AG20443 (cell line): ENCODE data around the gene NHERF2.
A peak's percentile ranks its signal among the peaks of the same experiment; 100 is the strongest.

Source experiments
- DNase-seq: peaks from one replicate; pipeline ENCODE4 v3.0.0; 2012; ENCODE audit warnings: low spot score, mixed read lengths

The NHERF2 gene

DNA sequence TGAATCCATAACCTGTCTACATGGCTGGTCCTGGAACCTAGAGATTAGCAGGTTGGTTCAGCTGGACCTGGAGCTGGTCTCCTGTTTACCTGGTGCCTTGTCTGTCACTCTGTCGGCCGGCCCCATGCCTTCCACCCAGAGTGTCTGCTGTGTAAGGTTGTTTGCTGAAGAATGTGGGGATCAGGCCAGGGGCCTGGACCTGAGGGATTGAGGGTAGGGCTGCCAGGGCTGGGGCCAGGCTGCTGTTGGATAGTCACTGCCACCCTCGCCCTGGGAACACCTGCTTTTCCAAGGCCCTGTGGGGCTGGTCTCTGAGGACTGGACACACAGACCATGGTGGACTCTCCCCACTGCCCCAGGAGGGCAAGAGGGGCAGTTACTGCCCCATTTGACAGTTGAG is 1.4 kb downstream of the NHERF2 start:
- no peak for DNase-seq

DNA sequence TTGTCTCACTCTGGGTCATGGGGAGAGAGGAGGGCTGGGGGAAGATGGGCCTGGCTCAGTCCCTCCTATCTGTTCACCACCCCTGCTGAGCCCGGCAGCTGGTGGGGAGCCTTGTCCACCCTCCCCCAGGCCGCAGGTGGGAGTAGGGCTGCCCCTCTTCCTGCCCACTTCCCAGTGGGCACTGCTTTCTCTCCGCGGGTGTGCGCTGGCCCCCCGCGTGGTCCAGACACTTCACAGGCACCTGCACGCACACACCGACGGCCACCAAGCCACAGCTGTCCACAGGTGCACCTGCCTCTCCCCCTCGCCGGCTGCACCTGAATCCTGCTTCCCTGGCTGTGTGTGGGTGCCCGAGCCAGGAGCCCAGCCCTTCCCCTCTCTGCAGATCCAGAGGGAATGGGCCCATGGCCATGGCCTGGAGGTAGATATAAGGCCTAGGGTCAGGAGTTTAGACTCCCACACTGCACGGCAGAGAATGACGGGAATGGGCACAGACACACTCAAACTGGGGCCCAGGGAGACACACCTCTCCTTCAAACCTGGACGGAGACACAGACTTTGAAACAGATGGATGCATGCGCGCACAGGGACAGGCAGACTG is 2.0 kb downstream of the NHERF2 start:
- no peak for DNase-seq

DNA sequence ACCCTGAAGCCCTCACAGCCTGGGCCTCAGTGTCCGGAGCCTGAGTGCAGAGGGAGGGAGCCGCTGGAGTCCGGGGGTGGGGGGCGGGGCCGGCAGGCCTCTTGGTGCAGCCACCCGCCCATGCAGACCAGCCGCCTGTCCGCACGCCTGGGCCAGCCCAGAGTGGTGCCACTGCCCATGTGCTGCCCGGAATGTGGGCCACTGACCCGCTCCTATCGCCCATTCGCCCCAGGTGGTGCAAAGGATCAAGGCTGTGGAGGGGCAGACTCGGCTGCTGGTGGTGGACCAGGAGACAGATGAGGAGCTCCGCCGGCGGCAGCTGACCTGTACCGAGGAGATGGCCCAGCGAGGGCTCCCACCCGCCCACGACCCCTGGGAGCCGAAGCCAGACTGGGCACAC is 2.6 kb downstream of the NHERF2 start:
- no peak for DNase-seq

DNA sequence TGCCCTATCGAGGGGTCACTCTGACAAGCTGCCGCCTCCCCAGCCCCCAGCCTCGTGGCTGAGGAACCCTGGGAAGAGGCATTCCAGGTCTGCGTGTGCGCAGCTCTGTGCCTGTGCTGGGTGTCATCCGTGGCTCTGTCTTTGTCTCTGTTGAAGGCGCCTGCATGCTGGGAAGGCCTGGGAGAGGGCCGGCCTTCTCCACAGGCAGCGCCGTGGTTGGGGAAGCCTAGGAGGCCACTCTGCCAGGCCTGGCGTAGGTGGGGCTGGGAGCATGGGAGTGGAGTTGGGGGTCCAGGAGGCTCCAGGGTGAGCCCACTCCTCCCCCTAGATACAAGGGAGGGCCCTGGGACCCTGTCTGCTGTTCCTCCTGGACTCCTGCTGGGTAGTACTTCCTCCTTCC is 3.3 kb downstream of the NHERF2 start:
- no peak for DNase-seq

DNA sequence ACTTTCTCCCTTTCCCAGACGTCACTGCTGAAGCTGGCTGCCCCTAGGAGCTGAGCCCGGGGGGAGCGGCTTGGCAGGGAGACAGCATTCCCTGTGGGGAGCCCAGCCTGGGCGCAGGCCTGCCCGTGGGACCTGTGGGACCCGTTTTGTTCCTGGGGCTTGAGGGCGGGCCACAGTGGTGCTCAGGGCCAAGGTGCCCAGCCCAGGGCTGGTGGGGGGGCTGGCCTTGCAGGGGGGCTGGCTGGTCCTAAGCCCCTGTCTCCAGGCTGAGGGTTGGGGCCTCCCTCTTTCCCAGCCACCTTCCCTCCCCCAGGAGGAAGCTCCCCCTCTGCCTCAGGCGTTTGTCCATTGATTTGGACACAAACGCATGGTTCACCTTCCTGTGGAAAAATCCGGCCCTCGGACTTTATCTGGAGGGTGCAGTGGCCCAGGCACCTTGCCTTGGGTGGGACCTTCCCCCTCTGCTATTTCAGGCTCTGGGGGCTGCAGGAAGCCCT is 4.4 kb downstream of the NHERF2 start:
- DNase-seq = no peak

DNA sequence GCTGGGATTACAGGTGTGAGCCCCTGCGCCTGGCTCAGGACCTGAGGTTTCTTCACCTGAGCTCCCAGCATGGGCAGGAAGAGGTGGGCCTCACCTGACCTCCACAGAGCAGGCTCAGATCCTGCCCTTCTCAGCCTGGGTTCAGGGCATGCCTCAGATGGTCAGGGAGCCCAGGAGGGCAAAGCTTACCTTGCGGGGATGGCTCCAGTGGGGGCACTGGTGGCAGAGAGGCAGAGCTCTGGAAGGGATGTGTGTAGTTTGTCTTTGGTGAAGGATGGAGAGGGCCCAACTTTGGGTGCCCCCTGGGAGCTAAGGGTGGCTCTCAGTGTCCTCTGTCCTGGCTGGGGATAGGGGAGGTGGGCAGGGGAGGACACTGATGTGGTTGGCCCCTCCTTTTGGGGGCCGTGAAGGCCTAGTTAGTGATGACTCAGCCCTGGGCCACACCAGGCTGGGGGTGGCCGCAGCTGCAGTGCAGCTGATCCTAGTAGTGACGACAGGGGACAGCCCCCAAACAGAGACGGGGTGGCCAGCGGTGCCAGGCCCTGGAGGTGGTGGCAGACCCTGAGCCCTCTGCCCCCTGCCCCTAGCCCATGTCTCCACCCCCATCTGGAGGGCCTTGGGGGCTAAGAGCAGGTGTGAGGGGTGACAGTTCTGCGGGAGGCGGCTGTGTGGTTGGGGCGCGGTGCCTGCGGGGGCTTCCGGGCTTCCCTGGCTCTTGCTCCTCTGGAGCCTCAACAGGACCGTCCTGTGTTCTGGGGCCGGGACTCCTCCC is 5.8 kb downstream of the NHERF2 start:
- DNase-seq = peak; percentile 58

DNA sequence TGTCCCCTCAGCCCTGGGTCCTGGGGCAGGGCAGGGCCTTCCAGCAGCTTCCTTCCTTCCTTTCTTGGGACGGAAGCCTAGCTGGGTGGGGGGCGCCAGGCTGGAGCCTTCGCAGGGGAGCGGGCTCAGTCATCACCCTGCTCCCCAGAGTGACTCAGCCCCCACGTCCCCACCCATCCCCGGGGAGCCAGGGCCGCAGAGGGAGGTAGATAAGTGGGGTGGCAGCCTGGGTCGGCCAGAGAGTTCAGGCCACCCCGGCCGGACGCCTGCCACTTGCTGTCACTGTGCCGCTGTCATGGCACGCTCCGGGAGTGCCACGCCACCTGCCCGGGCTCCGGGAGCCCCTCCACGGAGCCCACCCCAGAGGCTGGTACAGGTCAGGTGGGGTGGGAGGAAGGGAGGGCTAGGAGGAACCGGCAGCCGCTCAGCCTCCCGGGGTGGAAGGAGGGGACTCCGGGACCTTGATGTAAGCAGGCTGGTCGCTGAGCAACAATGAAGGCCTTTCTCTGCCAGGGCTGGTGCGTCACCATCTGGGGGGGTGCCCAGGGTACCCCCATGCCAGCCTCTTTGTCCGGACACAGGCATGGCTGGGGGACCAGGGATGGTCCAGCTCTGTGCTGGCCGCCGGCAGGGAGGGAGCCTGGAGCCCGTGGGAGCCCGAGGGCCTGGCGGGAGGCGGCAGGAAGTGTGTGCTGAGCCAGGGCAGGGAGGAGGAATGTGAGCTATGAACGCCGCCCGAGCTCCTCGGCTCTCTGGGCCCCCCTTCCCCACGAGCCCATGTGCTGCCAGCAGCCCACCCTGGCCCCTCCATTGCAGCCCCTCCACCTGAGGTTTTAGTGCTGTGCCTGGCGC is 6.6 kb downstream of the NHERF2 start:
- peak; percentile 79 for DNase-seq

DNA sequence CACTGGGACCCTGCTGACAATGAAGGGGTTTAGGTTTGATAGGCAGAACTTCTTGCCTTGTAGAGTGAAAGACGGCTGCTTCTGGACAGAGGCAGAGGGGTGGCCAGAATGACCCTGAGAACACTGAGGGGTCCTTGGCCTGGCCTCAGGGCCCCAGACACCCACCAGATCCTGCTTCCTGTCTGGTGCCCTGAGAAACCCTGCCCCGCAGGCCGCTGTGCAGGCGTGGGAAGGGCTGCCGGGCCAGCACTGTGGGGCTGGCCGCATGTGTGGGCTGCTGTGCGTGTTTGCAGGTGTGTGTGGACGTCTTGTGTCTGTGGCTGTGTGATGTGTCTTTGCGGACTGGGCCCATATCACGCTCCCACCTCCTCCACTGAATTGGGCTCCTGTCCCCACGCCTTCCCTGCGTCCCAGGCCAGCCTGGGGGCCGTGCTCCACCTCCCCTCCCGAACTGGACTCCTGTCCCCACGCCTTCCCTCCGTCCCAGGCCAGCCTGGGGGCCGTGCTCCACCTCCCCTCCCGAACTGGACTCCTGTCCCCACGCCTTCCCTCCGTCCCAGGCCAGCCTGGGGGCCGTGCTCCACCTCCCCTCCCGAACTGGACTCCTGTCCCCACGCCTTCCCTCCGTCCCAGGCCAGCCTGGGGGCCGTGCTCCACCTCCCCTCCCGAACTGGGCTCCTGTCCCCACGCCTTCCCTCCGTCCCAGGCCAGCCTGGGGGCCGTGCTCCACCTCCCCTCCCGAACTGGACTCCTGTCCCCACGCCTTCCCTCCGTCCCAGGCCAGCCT is 7.4 kb downstream of the NHERF2 start:
- peak; percentile 36 for DNase-seq

DNA sequence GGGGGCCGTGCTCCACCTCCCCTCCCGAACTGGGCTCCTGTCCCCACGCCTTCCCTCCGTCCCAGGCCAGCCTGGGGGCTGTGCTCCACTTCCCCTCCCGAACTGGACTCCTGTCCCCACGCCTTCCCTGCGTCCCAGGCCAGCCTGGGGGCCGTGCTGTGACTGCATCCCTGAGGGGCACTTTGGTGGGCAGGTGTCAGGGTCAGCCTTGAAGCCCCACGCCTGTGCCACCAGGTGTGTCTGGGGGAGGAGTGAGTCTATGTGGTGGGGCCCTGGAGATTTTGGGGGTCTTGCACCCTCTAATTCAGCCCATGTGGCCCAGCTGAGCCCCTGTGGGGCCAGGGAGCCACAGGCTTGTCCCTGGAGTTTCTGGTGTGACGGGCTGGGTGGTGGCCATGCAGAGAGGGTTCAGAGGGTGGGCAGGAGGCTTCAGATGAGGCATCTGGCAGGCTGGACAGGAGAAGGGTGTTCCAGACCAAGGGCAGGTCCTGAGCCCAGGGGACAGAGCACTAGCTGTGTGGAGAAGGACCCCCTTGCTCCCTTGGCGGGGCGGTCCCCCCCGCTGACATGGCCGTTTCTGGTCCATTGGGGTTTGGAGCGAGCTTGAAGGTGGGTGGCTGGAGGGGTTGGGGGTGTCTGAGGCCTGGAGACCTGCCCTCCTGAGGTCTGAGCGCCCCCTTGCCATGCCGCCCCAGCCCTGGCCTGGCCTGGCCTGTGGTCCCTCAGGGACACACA is 8.2 kb downstream of the NHERF2 start:
- DNase-seq = no peak

DNA sequence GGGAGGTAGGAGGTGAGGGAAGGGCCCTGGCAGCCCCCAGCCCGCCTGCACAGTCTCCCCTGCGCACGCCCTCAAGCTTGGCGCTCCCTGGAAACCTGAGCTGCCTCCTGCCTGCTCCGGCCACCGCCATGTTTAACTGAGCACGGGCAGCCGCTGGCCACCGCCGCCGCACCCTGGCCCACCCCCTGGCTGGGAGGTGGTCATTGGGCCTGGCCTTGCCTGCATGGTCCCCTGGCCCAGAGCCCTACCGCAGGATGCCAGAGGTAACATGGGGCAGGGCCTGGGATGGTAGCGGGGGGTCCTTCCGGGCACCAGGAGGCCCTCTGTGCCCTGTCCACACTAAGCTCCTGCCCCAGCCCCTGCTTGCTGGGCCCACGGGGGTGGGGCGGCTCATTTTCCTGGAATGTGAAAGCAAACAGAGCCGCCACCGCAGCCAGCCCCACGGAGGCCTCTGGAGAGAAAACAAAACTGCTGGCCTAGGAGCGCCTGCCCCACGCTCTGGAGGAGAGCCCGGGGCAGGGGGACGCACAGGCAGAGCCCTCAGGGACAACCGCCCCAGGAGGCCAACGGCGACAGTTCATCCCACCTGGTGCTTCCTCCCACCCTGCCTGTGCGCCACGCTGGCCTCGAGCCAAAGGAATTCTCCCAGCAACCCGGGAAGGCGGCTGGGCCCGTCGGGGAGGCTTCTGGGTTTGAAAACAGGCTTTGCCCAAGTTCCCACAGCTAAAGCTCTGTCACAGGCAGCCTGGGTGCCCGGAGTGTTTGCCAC is 8.9 kb downstream of the NHERF2 start:
- peak; percentile 88 for DNase-seq

DNA sequence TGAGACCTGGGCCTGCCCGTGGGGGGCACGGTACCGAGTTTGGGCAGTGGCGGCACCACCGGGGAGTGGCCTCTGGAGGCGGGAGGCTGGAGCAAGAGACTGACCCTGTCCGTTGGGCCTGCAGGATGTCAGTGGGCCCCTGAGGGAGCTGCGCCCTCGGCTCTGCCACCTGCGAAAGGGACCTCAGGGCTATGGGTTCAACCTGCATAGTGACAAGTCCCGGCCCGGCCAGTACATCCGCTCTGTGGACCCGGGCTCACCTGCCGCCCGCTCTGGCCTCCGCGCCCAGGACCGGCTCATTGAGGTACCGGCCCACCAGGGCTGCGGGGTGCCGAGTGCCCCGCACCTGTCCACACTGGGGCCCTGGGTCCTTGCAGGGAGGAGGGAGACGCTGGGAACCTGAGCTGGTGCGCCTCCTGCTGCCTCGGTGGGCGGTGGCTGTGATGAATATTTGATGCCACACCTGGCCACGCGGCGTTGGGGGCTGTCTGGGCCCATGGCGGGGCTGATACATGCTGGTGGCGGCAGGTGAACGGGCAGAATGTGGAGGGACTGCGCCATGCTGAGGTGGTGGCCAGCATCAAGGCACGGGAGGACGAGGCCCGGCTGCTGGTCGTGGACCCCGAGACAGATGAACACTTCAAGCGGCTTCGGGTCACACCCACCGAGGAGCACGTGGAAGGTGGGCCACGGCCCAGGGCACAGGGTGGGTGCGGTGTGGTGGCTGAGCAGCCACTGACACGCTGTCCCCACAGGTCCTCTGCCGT is 9.7 kb downstream of the NHERF2 start:
- DNase-seq = no peak

DNA sequence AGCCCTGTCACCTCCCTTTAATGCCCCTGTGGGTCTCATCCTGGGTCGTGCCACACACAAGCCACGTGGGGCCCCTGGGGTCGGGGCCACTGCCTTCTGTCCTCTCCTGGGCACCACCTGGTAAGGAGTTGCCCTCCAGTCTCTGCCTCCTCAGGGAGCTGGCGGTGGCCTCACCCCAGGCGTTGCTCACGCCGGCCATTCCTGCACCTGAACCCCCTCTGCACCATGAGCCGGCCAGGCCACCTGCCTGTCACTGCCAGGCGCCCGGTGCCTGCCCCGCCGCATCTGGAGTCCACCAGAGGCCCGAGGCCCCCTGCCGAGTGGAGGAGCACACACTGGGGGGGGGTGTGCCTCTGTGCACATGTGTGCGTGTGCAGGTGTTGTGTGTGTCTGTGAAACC is 10.4 kb downstream of the NHERF2 start:
- no peak for DNase-seq

DNA sequence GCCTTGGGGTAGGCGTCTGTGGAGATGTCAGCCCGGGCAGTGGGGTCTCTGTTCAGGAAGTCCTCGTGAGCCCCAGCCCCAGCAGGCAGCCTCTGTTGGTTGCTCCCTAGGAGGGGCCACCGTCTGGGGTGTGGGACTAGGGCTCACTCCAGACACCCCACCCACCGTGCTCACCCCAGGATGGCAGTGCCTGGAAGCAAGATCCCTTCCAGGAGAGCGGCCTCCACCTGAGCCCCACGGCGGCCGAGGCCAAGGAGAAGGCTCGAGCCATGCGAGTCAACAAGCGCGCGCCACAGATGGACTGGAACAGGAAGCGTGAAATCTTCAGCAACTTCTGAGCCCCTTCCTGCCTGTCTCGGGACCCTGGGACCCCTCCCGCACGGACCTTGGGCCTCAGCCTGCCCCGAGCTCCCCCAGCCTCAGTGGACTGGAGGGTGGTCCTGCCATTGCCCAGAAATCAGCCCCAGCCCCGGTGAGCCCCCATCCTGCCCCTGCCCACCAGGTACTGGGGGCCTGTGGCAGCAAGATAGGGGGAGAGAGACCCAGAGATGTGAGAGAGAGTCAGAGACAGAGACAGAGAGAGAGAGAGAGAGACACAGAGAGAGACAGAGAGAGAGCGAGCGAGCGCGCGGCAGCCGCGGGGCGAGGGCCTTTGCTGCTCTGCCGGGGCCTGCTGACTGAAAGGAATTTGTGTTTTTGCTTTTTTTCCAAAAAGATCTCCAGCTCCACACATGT is 11.1 kb downstream of the NHERF2 start:
- DNase-seq = no peak

DNA sequence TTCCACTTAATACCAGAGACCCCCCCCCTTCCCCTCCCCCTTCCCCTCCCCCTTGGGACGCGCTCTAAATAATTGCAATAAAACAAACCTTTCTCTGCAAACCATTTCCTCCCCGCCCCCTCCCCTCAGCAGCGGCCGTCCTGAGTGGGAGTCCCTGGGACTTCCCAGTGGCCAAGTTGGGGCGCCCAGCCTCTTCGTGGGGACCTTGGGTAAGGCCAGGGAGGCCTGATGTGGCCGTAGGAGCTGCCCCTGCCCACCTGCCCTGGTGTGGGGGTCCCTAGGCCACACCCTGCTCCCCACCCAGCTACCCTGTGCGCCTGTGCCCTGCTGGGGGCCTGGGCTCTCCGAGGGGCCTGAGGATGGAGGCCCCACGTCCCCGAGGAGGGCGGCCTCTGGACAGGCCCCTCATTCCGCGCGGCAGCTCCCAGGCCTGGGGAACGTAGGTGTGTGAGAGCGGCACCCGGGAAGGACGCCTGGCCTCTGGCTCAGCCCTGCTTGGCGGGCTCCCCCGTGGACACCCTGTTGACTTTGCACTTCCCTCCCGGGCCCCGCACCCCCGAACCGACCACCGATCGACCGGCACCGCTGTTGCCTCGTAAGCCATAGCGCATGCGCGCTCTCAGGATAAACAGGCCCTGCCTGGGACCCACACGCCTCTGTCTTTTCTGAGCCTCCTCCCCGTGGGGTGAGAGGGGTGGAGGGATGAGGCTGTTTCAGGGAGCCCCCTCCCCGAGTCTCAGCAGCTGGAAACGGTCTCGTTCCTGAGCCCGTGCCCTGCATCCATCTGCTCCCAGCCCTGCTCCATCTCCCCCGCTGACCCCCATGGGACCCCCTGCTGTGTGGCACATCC is 11.9 kb downstream of the NHERF2 start:
- no peak for DNase-seq

DNA sequence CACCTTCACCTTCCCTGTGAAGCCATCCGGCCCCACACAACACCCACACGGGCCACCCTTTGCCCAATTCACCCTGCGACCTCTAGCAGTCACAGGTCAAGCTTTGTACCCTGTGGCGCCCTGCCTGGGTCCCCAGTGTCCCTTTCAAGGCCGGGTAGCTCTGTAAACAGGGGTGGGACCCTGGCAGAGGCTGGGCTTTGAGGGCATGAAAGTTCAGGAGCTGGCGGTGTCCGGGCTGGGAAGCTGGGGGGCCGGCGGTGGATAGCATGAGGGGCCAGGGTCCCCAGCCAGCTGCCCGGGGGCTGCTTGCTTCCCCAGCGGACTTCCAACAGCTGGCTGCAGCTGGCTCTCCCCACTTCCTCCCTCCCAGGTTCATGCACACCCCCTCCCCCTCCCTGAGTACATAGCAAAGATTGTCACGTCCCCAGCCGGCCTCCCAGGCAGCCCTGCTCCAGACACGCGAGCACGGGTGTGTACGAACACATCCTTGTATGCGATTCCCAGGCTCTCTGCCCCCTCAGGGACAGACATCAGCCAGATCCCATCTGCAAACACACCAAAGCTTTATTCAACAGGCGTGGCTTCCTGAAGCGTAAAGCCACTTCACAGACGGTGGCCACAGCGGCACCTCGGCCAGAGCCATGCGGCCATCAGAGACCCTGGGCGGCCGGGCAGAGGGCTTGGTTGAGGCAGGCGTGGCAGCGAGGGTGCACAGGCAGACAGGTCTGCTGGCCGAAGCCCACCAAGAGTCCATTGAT is 12.8 kb downstream of the NHERF2 start:
- DNase-seq = peak; percentile 87

DNA sequence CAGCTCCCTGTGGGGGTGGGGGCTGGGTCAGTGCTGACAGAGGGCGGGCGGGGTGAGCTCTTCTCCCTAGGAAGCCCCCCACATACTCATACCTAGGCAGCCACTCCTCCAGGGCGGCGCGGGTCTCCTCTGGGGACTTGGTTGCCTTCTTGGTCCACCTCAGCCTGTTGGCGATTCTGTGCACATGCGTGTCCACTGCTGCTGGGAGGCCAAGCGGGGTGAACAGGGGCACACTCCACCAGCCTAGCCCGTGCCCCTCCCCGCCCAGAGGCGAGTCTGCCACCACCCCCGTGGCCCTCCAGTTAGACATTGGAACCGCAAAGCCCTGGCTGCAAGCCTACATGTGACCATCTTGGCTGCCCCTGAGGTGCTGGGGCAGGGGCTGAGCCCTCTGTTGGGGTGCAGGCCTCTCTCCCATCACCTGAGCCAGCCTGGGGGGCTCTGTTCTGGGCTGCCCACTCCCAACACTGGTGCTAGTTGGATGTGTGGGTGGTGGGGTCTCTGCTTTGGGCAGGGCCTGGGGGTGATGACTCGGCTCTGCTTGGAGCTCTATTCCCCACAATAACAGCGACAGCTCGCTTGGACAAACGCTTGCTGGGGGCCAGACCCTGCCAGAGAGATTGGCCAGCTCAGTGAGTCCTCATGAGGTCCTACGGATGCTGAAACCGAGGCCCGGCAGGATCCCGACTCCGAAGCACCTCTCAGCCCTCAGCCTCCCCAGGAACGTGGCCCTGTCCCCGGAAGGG is 13.5 kb downstream of the NHERF2 start:
- DNase-seq = no peak
